H4 (cell line): Measurements from ENCODE around the gene CTSZ. TPM values are rescaled to one million over a fixed set of nuclear protein-coding genes. Genes with fewer than 3 reads are reported as not detected.
"Not testable (repeated sequence)": the region's sequence is repeated elsewhere in the genome, so short reads cannot be mapped to it uniquely, and the experiment has no call there.

ENCODE experiments used
- DNase-seq: peaks from one replicate; pipeline ENCODE4 v3.0.0-alpha.2; 2015; ENCODE audit warnings: low spot score
- total RNA-seq: library from RNA; depleted of rRNA; stranded (reverse); fragments of >200 nt; shearing (Covaris generic); gene quantifications from 2 replicates; pipeline ENCODE4 v1.2.3, GENCODE V29; 2014

CTSZ gene
- total RNA-seq, 1 experiment from 2014 or later: 0.17 TPM

GRCh38 chr20:58997141-58997770 is 9.8 kb downstream of the CTSZ start:
- DNase-seq: no peak

GRCh38 chr20:58996226-58996611 is 10.8 kb downstream of the CTSZ start:
- DNase-seq: no peak

- no peak for DNase-seq
Observed at GRCh38 chr20:58995461-58996225, 11.4 kb downstream of the CTSZ start.

GRCh38 chr20:58994390-58995159 is 12.5 kb downstream of the CTSZ start:
- no peak for DNase-seq

- no peak for DNase-seq
Observed at GRCh38 chr20:58993332-58994248, 13.5 kb downstream of the CTSZ start.

GRCh38 chr20:58992911-58993310 is 14.1 kb downstream of the CTSZ start:
- no peak for DNase-seq

- DNase-seq: no peak
Observed at GRCh38 chr20:58991715-58992114, 15.3 kb downstream of the CTSZ start.

GRCh38 chr20:58990651-58991445 is 16.2 kb downstream of the CTSZ start:
- DNase-seq: no peak

GRCh38 chr20:58989196-58989595 is 17.9 kb downstream of the CTSZ start:
- no peak for DNase-seq

GRCh38 chr20:58988565-58988882 is 18.5 kb downstream of the CTSZ start:
- no peak for DNase-seq

- DNase-seq: no peak
Observed at GRCh38 chr20:58987790-58988564, 19.1 kb downstream of the CTSZ start.

GRCh38 chr20:58986968-58987517 is 20.0 kb downstream of the CTSZ start:
- no peak for DNase-seq

GRCh38 chr20:58986286-58986967 is 20.6 kb downstream of the CTSZ start:
- DNase-seq: no peak

- no peak for DNase-seq
Observed at GRCh38 chr20:58985656-58986055, 21.4 kb downstream of the CTSZ start.

GRCh38 chr20:58984691-58985090 is 22.4 kb downstream of the CTSZ start:
- DNase-seq: no peak

- not testable (repeated sequence) for DNase-seq
Observed at GRCh38 chr20:58983115-58983468, 24.0 kb downstream of the CTSZ start.

GRCh38 chr20:58982406-58983114 is 24.5 kb downstream of the CTSZ start:
- no peak for DNase-seq

GRCh38 chr20:58981628-58982364 is 25.3 kb downstream of the CTSZ start:
- DNase-seq: peak; percentile 2
